ENCODE data around the gene CDR2L. TPM values are rescaled to one million over a fixed set of nuclear protein-coding genes. Genes with fewer than 3 reads are reported as not detected.

Gene CDR2L
- total RNA-seq, 1 experiment from 2014 or later = 31.0 TPM

DNA sequence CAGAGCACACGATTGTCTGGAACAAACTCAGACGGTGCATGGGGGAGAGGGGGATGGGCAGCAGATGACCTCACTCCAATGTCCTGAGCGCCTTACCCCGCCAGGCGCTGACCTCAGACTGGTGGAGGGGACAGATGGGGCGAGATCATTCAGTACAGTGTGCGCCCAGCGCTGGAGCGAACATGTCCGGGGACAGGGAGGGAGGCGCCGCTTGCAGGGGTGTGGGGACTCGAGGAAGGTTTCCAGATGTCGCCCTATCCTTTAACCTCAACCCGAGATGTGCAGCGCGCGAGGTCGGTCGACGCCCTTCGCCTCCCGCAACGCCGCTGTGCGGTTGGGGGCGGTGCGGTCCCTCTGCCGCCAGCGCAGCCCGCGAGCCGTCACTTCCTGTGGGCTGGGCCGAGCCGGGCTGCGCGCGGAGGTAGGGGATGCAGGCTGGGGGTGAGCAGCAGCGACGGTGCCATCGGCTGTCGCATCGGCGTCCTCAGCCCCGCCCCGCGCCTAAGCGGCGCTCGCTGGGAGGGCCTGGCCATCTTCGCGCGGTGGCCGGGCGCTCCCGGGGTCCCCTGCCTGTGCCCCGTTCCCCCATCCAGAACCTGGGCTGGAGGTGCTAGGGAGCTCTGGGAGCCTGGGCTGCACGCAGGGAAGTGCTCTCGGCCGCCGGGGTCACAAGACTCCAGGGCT is 5.3 kb upstream of the CDR2L start:
- peak overlapping the region; percentile 92 for H3K27ac Mint-ChIP-seq
- TF ChIP-seq, protein P1, sequence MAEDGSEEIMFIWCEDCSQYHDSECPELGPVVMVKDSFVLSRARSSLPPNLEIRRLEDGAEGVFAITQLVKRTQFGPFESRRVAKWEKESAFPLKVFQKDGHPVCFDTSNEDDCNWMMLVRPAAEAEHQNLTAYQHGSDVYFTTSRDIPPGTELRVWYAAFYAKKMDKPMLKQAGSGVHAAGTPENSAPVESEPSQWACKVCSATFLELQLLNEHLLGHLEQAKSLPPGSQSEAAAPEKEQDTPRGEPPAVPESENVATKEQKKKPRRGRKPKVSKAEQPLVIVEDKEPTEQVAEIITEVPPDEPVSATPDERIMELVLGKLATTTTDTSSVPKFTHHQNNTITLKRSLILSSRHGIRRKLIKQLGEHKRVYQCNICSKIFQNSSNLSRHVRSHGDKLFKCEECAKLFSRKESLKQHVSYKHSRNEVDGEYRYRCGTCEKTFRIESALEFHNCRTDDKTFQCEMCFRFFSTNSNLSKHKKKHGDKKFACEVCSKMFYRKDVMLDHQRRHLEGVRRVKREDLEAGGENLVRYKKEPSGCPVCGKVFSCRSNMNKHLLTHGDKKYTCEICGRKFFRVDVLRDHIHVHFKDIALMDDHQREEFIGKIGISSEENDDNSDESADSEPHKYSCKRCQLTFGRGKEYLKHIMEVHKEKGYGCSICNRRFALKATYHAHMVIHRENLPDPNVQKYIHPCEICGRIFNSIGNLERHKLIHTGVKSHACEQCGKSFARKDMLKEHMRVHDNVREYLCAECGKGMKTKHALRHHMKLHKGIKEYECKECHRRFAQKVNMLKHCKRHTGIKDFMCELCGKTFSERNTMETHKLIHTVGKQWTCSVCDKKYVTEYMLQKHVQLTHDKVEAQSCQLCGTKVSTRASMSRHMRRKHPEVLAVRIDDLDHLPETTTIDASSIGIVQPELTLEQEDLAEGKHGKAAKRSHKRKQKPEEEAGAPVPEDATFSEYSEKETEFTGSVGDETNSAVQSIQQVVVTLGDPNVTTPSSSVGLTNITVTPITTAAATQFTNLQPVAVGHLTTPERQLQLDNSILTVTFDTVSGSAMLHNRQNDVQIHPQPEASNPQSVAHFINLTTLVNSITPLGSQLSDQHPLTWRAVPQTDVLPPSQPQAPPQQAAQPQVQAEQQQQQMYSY (CRISPR knock-in tag; IDR thresholded peaks at IDR 0.05) = no peak; the same call in 1 of the 2 replicates
- TF ChIP-seq FOXK1 (CRISPR knock-in tag; IDR thresholded peaks at IDR 0.05) (0 out of 2 replicates have a peak, but pooled peaks have one; percentile 57), MXD4 (CRISPR knock-in tag; IDR thresholded peaks at IDR 0.05; ENCODE audit: borderline replicate concordance) (no peak), TP53 (CRISPR knock-in tag; IDR thresholded peaks at IDR 0.05) (peak; percentile 39; the same call in 1 of the 2 replicates), MYBL2 (CRISPR knock-in tag; IDR thresholded peaks at IDR 0.05) (no peak; the same call in none of the 2 replicates), TEAD1 (CRISPR knock-in tag; IDR thresholded peaks at IDR 0.05) (peak; percentile 75), ZNF416 (CRISPR knock-in tag; IDR thresholded peaks at IDR 0.05) (no peak), FOXP1 (CRISPR knock-in tag; IDR thresholded peaks at IDR 0.05; ENCODE audit: borderline replicate concordance) (peak; percentile 90; the same call in 1 of the 2 replicates), RELA (CRISPR knock-in tag; IDR thresholded peaks at IDR 0.05; ENCODE audit: borderline replicate concordance) (no peak), ETV6 (CRISPR knock-in tag; IDR thresholded peaks at IDR 0.05) (0 out of 2 replicates have a peak, but pooled peaks have one; percentile 69), NFATC4 (CRISPR knock-in tag; IDR thresholded peaks at IDR 0.05) (no peak), ZNF138 (CRISPR knock-in tag; conservative IDR thresholded peaks at IDR 0.05) (no peak; the same call in 1 of the 2 replicates), KAT7 (CRISPR knock-in tag; IDR thresholded peaks at IDR 0.05; ENCODE audit: borderline replicate concordance) (0 out of 2 replicates have a peak, but pooled peaks have one; percentile 84), RORB (CRISPR knock-in tag; IDR thresholded peaks at IDR 0.05) (no peak), TEAD4 (CRISPR knock-in tag; IDR thresholded peaks at IDR 0.05) (no peak), HMGA2 (CRISPR knock-in tag; IDR thresholded peaks at IDR 0.05) (no peak)
- TF ChIP-seq, protein P2, sequence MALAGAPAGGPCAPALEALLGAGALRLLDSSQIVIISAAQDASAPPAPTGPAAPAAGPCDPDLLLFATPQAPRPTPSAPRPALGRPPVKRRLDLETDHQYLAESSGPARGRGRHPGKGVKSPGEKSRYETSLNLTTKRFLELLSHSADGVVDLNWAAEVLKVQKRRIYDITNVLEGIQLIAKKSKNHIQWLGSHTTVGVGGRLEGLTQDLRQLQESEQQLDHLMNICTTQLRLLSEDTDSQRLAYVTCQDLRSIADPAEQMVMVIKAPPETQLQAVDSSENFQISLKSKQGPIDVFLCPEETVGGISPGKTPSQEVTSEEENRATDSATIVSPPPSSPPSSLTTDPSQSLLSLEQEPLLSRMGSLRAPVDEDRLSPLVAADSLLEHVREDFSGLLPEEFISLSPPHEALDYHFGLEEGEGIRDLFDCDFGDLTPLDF (CRISPR knock-in tag; IDR thresholded peaks at IDR 0.05) = no peak; the same call in 1 of the 2 replicates
- TF ChIP-seq, protein P3, sequence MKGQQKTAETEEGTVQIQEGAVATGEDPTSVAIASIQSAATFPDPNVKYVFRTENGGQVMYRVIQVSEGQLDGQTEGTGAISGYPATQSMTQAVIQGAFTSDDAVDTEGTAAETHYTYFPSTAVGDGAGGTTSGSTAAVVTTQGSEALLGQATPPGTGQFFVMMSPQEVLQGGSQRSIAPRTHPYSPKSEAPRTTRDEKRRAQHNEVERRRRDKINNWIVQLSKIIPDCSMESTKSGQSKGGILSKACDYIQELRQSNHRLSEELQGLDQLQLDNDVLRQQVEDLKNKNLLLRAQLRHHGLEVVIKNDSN (CRISPR knock-in tag; IDR thresholded peaks at IDR 0.05) = peak; percentile 51; the same call in 1 of the 2 replicates
- TF ChIP-seq, protein P4, sequence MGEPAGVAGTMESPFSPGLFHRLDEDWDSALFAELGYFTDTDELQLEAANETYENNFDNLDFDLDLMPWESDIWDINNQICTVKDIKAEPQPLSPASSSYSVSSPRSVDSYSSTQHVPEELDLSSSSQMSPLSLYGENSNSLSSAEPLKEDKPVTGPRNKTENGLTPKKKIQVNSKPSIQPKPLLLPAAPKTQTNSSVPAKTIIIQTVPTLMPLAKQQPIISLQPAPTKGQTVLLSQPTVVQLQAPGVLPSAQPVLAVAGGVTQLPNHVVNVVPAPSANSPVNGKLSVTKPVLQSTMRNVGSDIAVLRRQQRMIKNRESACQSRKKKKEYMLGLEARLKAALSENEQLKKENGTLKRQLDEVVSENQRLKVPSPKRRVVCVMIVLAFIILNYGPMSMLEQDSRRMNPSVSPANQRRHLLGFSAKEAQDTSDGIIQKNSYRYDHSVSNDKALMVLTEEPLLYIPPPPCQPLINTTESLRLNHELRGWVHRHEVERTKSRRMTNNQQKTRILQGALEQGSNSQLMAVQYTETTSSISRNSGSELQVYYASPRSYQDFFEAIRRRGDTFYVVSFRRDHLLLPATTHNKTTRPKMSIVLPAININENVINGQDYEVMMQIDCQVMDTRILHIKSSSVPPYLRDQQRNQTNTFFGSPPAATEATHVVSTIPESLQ (CRISPR knock-in tag; IDR thresholded peaks at IDR 0.05) = no peak
- TF ChIP-seq, protein P5, sequence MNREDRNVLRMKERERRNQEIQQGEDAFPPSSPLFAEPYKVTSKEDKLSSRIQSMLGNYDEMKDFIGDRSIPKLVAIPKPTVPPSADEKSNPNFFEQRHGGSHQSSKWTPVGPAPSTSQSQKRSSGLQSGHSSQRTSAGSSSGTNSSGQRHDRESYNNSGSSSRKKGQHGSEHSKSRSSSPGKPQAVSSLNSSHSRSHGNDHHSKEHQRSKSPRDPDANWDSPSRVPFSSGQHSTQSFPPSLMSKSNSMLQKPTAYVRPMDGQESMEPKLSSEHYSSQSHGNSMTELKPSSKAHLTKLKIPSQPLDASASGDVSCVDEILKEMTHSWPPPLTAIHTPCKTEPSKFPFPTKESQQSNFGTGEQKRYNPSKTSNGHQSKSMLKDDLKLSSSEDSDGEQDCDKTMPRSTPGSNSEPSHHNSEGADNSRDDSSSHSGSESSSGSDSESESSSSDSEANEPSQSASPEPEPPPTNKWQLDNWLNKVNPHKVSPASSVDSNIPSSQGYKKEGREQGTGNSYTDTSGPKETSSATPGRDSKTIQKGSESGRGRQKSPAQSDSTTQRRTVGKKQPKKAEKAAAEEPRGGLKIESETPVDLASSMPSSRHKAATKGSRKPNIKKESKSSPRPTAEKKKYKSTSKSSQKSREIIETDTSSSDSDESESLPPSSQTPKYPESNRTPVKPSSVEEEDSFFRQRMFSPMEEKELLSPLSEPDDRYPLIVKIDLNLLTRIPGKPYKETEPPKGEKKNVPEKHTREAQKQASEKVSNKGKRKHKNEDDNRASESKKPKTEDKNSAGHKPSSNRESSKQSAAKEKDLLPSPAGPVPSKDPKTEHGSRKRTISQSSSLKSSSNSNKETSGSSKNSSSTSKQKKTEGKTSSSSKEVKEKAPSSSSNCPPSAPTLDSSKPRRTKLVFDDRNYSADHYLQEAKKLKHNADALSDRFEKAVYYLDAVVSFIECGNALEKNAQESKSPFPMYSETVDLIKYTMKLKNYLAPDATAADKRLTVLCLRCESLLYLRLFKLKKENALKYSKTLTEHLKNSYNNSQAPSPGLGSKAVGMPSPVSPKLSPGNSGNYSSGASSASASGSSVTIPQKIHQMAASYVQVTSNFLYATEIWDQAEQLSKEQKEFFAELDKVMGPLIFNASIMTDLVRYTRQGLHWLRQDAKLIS (CRISPR knock-in tag; IDR thresholded peaks at IDR 0.05; ENCODE audit: borderline replicate concordance) = 0 out of 2 replicates have a peak, but pooled peaks have one; percentile 46
- TF ChIP-seq, protein P6, sequence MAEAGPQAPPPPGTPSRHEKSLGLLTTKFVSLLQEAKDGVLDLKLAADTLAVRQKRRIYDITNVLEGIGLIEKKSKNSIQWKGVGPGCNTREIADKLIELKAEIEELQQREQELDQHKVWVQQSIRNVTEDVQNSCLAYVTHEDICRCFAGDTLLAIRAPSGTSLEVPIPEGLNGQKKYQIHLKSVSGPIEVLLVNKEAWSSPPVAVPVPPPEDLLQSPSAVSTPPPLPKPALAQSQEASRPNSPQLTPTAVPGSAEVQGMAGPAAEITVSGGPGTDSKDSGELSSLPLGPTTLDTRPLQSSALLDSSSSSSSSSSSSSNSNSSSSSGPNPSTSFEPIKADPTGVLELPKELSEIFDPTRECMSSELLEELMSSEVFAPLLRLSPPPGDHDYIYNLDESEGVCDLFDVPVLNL (CRISPR knock-in tag; IDR thresholded peaks at IDR 0.05; ENCODE audit: borderline replicate concordance, low read depth) = peak; percentile 34; the same call in 1 of the 2 replicates
- TF ChIP-seq, protein P7, sequence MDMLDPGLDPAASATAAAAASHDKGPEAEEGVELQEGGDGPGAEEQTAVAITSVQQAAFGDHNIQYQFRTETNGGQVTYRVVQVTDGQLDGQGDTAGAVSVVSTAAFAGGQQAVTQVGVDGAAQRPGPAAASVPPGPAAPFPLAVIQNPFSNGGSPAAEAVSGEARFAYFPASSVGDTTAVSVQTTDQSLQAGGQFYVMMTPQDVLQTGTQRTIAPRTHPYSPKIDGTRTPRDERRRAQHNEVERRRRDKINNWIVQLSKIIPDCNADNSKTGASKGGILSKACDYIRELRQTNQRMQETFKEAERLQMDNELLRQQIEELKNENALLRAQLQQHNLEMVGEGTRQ (CRISPR knock-in tag; IDR thresholded peaks at IDR 0.05) = peak; percentile 37; the same call in 1 of the 2 replicates

More for the DNA sequence above, 5.3 kb upstream of the CDR2L start:
- Mint-ChIP-seq H3K9me3 (no peaks in the 10 kb centered on the region), H3K4me3 (peak overlapping the region; percentile 83), H3K36me3 (no peaks in the 10 kb centered on the region), H3K4me1 (peaks cover 20% of the 10 kb centered on the region), H3K27me3 (ENCODE audit: low read depth) (peaks cover 33% of the 10 kb centered on the region)
- POLR2A ChIA-PET = interaction anchor here (0.6 to 1.3 kb wide), 4 partner anchors 10 to 73 kb away, joined by 3 to 10 read pairs (median 3); partner anchors contain the start of gene MRPL58
- CTCF ChIA-PET = interaction anchor here (0.9 to 2.5 kb wide), 7 partner anchors 9 to 132 kb away, joined by 3 to 28 read pairs (median 9); partner anchors contain the start of genes HID1 and MRPL58
- peak; percentile 94 for ATAC-seq
- DNase-seq (ENCODE audit: low spot score) = peak; percentile 86

Measured in WTC11 (cell line).